ENCODE data around the gene PVR. TPM values are rescaled to one million over a fixed set of nuclear protein-coding genes. Genes with fewer than 3 reads are reported as not detected.

The PVR gene
- total and polyA plus RNA-seq, 10 of the 15 experiments (the other 5 are each of a cell fraction or from before 2014, with no cell fraction given): 0.07 to 4.0 (median 1.9) TPM

GRCh38 chr19:44660081-44660480 is 16.4 kb downstream of the PVR start (continued):
- no peak for TF ChIP-seq ZBTB4 (CRISPR knock-in tag; IDR thresholded peaks at IDR 0.05)
- TF ChIP-seq RFX5 (IDR thresholded peaks at IDR 0.05; ENCODE audit: low read depth, low read length): no peak
- TF ChIP-seq MTA2 (IDR thresholded peaks at IDR 0.05; ENCODE audit: low read depth): no peak
- no peak for TF ChIP-seq PML (IDR thresholded peaks at IDR 0.05; ENCODE audit: low read length)
- no peak for TF ChIP-seq ZNF274 (IDR thresholded peaks at IDR 0.05; ENCODE audit: insufficient read depth, insufficient read length)
- no peak for TF ChIP-seq YBX1 (IDR thresholded peaks at IDR 0.05)
- TF ChIP-seq SIN3A (IDR thresholded peaks at IDR 0.05; ENCODE audit: low read depth, low read length): no peak
- no peak for TF ChIP-seq PRDM15 (CRISPR knock-in tag; IDR thresholded peaks at IDR 0.05)
- TF ChIP-seq BRCA1 (IDR thresholded peaks at IDR 0.05; ENCODE audit: low read depth, low read length): no peak
- no peak for TF ChIP-seq KLF5 (IDR thresholded peaks at IDR 0.05; ENCODE audit: partially characterized antibody)
